ENCODE data around the gene IL4I1.

GRCh38 chr19:49855277-49855675 is 41.4 kb downstream of the IL4I1 start:
- TF ChIP-seq CTCF (IDR thresholded peaks at IDR 0.05) (no peak), POLR2A (IDR thresholded peaks at IDR 0.05) (no peak)

Measured in esophagus squamous epithelium (tissue), 4 donors.